Measurements from ENCODE around the gene NOL12.
A peak's percentile ranks its signal among the peaks of the same experiment; 100 is the strongest.

DNA sequence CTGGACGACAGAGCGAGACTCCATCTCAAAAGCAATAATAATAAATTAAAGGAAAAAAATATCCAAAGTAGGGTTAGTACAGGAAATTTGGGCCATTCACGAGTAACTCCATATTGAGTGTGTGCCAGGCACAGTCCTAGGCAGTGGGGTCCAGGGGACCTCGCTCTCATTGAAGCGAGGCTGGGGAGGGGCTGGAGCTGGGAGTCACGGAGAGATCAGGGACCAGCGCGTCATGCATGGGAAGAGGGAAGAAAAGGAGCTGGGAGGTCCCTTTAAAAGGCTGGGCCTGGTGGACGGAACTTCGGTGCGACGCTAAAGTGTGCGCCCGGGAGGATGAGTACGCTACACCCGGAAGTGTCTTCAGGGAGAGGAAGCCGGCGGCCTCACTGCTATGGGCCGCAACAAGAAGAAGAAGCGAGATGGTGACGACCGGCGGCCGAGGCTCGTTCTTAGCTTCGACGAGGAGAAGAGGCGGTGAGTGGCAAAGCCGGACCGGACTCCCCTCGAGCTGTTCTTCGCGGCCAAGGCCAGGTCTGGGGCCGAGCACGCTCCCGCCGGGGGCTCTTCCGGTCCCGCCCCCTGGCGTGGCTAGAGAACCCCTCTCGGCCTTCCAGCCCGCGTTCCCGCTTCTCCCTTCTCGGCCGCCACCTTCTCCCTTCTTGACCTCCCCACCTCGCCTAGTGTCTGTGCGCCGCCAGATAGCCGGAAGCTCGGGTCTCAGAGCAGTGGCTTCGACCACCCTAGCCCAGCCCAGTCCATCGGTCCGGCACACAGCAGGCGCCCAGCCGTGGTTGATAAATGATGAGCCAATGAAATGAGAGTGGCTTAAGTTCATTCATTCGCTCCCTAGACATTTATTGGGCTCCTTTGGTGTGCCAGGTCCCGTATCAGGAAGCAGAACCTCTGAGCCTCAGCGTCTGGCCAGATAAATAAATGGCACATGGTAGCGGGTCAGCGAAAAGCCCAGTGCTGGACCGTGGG is at the start of gene NOL12:
- no peak for TF ChIP-seq CSDC2 (CRISPR knock-in tag; IDR thresholded peaks at IDR 0.05)
- TF ChIP-seq ZFP3 (CRISPR knock-in tag; IDR thresholded peaks at IDR 0.05) = no peak
- no peak for TF ChIP-seq BACH2 (CRISPR knock-in tag; IDR thresholded peaks at IDR 0.05; ENCODE audit: borderline replicate concordance)
- TF ChIP-seq SNAI2 (CRISPR knock-in tag; IDR thresholded peaks at IDR 0.05) = no peak
- TF ChIP-seq, protein P1, sequence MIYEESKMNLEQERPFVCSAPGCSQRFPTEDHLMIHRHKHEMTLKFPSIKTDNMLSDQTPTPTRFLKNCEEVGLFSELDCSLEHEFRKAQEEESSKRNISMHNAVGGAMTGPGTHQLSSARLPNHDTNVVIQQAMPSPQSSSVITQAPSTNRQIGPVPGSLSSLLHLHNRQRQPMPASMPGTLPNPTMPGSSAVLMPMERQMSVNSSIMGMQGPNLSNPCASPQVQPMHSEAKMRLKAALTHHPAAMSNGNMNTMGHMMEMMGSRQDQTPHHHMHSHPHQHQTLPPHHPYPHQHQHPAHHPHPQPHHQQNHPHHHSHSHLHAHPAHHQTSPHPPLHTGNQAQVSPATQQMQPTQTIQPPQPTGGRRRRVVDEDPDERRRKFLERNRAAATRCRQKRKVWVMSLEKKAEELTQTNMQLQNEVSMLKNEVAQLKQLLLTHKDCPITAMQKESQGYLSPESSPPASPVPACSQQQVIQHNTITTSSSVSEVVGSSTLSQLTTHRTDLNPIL (CRISPR knock-in tag; IDR thresholded peaks at IDR 0.05; ENCODE audit: low read depth) = no peak
- TF ChIP-seq ARNTL (CRISPR knock-in tag; IDR thresholded peaks at IDR 0.05; ENCODE audit: borderline replicate concordance, low read depth) = no peak
- TF ChIP-seq ZFP30 (CRISPR knock-in tag; IDR thresholded peaks at IDR 0.05) = no peak
- TF ChIP-seq ZNF70 (CRISPR knock-in tag; IDR thresholded peaks at IDR 0.05) = no peak
- no peak for TF ChIP-seq ZC3H10 (CRISPR knock-in tag; IDR thresholded peaks at IDR 0.05)
- 0 out of 2 replicates have a peak, but pooled peaks have one; percentile 18 for TF ChIP-seq PATZ1 (CRISPR knock-in tag; IDR thresholded peaks at IDR 0.05; ENCODE audit: borderline replicate concordance)

Measured in SK-N-SH treated with all-trans-retinoic acid at 6 μM for 48 hours (cell line).